Endodermal cell (in vitro differentiated cells): Measurements from ENCODE around the gene KCND3. TPM values are rescaled to one million over a fixed set of nuclear protein-coding genes. Genes with fewer than 3 reads are reported as not detected.

Experiments
- DNase-seq: peaks from one replicate; pipeline ENCODE4 v3.0.0-alpha.2; 2017
- H3K27ac ChIP-seq: 2 replicates; pipeline ENCODE4 v1.5.1; 2013; ENCODE audit warnings: mild to moderate bottlenecking, low read depth, low read length, moderate library complexity
- H3K27me3 ChIP-seq: 2 replicates; pipeline ENCODE4 v1.6.1; 2013; ENCODE audit warnings: mild to moderate bottlenecking, low read length, moderate library complexity; ENCODE audit not compliant: insufficient read depth, control insufficient read depth, poor library complexity, severe bottlenecking
- H3K36me3 ChIP-seq: 2 replicates; pipeline ENCODE4 v1.7.0; 2013; ENCODE audit warnings: mild to moderate bottlenecking, low read length, moderate library complexity; ENCODE audit not compliant: control insufficient read depth, insufficient read depth
- H3K4me1 ChIP-seq: one replicate; pipeline ENCODE4 v1.7.0; 2013; ENCODE audit warnings: low read length; ENCODE audit not compliant: control insufficient read depth, insufficient read depth
- H3K4me3 ChIP-seq: 2 replicates; pipeline ENCODE4 v1.5.1; 2013; ENCODE audit warnings: mild to moderate bottlenecking, low read length, moderate library complexity
- H3K9ac ChIP-seq: 2 replicates; pipeline ENCODE4 v1.6.1; 2013; ENCODE audit warnings: mild to moderate bottlenecking, low read length, moderate library complexity; ENCODE audit not compliant: poor library complexity, severe bottlenecking; ENCODE audit errors: extremely low read depth
- H3K9me3 ChIP-seq: 2 replicates; pipeline ENCODE4 v1.6.1; 2013; ENCODE audit warnings: mild to moderate bottlenecking, low read length, moderate library complexity; ENCODE audit not compliant: control insufficient read depth
- H3K27ac Mint-ChIP-seq: 2 replicates; pipeline ENCODE4 v1.8.0; 2020; ENCODE audit warnings: mixed read lengths
- H3K27me3 Mint-ChIP-seq: 2 replicates; pipeline ENCODE4 v1.8.0; 2021; ENCODE audit warnings: mild to moderate bottlenecking, mixed read lengths; ENCODE audit not compliant: insufficient read depth
- H3K36me3 Mint-ChIP-seq: 2 replicates; pipeline ENCODE4 v1.8.0; 2020; ENCODE audit warnings: low read depth, mixed read lengths
- H3K4me1 Mint-ChIP-seq: 2 replicates; pipeline ENCODE4 v1.8.0; 2020; ENCODE audit warnings: mixed read lengths
- H3K4me3 Mint-ChIP-seq: 2 replicates; pipeline ENCODE4 v1.8.0; 2020; ENCODE audit warnings: mild to moderate bottlenecking, moderate library complexity, mixed read lengths
- H3K9me3 Mint-ChIP-seq: 2 replicates; pipeline ENCODE4 v1.8.0; 2020; ENCODE audit warnings: mild to moderate bottlenecking, mixed read lengths
- WGBS, 2 experiments: methylation state at CpG; one replicate each; pipeline versions ENCODE4 v1.1.5 to v1.1.7; 2013; ENCODE audit warnings: missing lambda C conversion rate in 2 of 2, mixed read lengths in 1 of 2; ENCODE audit not compliant: insufficient coverage in 1 of 2, insufficient read length in 1 of 2; 5-methylcytosine and 5-hydroxymethylcytosine counted together
- total RNA-seq, 2 donors: library from RNA; stranded (reverse); fragmentation: NEBNext Ultra II Directional in 1 of 2; extraction: Animal tissue kit (Norgen Biotek cat#: 25700) in 1 of 2; gene quantifications; 2 replicates in 1 of 2; 3 replicates in 1 of 2; pipeline ENCODE4 v1.2.1, GENCODE V29; 2021
- TF ChIP-seq, protein P1 (sequence below): fragments of 200-600 bp; sonication (generic); conservative IDR thresholded peaks from 2 replicates; pipeline ENCODE4 v1.5.0; 2021; ENCODE audit warnings: antibody characterized with exemption, mild to moderate bottlenecking

Gene KCND3
- total RNA-seq, 2 donors from 2014 or later = 0.13 TPM; not detected in 1

DNA sequence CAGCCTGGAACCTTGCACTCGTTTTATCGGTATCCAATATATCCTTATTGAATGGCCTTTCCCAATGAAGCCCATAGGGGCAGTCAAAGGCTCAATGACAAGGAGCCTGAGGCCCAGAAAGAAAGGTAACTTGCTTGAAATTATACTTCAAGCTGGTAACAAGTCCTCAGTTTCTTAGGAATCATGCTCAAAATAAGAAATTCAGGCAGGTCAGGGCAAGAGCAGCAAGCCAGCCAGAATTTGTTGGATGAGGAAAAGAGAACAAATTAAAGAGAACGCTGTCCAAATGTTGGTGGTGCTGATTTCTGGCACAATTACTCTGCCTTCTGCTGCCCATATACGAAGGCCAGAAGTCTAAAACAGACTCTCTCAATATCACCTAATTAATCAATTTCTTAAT lies 156.1 kb downstream of the KCND3 start:
- H3K27me3 ChIP-seq = peaks cover 17% of the 10 kb centered on the region
- H3K27ac ChIP-seq = no peak overlapping the region
- 87 to 100% methylated on average over 1 to 4 of the region's 4 CpGs for WGBS, 2 experiments
- Mint-ChIP-seq H3K27me3 (peaks cover 22% of the 10 kb centered on the region), H3K4me1 (no peaks in the 10 kb centered on the region), H3K27ac (no peak overlapping the region), H3K9me3 (no peaks in the 10 kb centered on the region), H3K4me3 (no peak overlapping the region), H3K36me3 (no peaks in the 10 kb centered on the region)
- H3K9me3 ChIP-seq = no peaks in the 10 kb centered on the region
- TF ChIP-seq, protein P1, sequence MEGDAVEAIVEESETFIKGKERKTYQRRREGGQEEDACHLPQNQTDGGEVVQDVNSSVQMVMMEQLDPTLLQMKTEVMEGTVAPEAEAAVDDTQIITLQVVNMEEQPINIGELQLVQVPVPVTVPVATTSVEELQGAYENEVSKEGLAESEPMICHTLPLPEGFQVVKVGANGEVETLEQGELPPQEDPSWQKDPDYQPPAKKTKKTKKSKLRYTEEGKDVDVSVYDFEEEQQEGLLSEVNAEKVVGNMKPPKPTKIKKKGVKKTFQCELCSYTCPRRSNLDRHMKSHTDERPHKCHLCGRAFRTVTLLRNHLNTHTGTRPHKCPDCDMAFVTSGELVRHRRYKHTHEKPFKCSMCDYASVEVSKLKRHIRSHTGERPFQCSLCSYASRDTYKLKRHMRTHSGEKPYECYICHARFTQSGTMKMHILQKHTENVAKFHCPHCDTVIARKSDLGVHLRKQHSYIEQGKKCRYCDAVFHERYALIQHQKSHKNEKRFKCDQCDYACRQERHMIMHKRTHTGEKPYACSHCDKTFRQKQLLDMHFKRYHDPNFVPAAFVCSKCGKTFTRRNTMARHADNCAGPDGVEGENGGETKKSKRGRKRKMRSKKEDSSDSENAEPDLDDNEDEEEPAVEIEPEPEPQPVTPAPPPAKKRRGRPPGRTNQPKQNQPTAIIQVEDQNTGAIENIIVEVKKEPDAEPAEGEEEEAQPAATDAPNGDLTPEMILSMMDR = peak; percentile 56
- no peak overlapping the region for H3K4me3 ChIP-seq
- peak; percentile 66 for DNase-seq
- no peaks in the 10 kb centered on the region for H3K36me3 ChIP-seq
- H3K9ac ChIP-seq = no peak overlapping the region
- no peaks in the 10 kb centered on the region for H3K4me1 ChIP-seq

DNA sequence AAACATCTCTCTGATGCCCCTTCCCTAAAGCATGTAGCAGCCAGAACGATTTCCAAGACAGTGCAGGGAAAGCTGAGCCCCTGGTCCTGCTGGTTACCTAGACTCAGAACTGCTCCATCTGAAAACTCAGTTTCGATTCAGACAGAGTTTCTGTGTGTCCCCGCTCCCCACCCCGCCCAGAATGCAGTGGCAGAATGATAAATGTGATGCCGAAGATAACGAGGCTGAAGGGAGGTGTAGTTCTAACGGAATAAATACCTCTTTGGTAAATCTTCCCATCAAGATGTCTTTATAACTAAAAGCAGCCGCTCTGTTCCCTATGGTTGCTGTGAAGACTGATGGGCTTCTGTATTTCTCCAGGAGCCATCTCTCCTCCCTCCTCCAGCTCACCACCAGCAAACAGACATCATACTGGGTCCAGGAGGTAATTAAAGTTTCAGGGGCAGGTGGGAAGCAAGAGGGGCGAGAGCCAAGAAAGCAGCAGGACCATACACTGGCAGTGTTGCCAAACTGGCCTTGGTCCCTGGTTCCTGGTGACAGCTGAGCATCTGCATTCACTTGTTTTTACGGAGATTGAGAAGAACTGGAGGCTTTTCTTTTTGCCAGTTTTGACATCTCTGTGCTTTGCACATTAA lies 156.8 kb downstream of the KCND3 start:
- H3K9me3 ChIP-seq = no peaks in the 10 kb centered on the region
- peaks cover 17% of the 10 kb centered on the region for H3K27me3 ChIP-seq
- H3K4me1 ChIP-seq = no peaks in the 10 kb centered on the region
- H3K27me3 Mint-ChIP-seq = peaks cover 22% of the 10 kb centered on the region
- H3K27ac ChIP-seq = no peak overlapping the region
- no peaks in the 10 kb centered on the region for H3K36me3 ChIP-seq
- H3K4me1 Mint-ChIP-seq = no peaks in the 10 kb centered on the region
- no peak overlapping the region for H3K4me3 ChIP-seq
- TF ChIP-seq, protein P1 = no peak
- no peak overlapping the region for H3K27ac Mint-ChIP-seq
- H3K9me3 Mint-ChIP-seq = no peaks in the 10 kb centered on the region
- no peak for DNase-seq
- 85 to 86% methylated on average over 8 to 10 of the region's 10 CpGs for WGBS, 2 experiments
- no peaks in the 10 kb centered on the region for H3K36me3 Mint-ChIP-seq
- no peak overlapping the region for H3K9ac ChIP-seq
- H3K4me3 Mint-ChIP-seq = no peak overlapping the region

DNA sequence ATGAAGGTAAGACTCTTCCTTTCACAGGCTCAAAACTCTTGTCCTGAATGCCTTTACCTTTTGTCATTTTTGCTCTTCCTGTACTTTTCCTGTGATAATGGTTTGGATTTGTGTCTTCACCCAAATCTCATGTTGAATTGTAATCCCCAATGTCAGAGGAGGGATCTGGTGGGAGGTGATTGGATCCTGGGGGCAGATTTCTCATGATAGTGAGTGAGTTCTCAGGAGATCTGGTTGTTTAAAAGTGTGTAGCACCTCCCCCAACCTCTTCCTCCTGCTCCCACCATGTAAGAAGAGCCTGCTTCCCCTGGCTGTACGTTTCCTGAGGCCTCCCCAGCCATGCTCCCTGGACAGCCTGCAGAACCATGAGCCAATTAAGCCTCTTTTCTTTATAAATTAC lies 158.3 kb downstream of the KCND3 start:
- peaks cover 19% of the 10 kb centered on the region for H3K27me3 ChIP-seq
- no peak overlapping the region for H3K27ac ChIP-seq
- Mint-ChIP-seq H3K4me3 (no peak overlapping the region), H3K4me1 (no peaks in the 10 kb centered on the region), H3K9me3 (no peaks in the 10 kb centered on the region), H3K27me3 (peaks cover 20% of the 10 kb centered on the region), H3K27ac (no peak overlapping the region), H3K36me3 (no peaks in the 10 kb centered on the region)
- TF ChIP-seq, protein P1 = no peak
- no peaks in the 10 kb centered on the region for H3K9me3 ChIP-seq
- no peaks in the 10 kb centered on the region for H3K36me3 ChIP-seq
- WGBS, 2 experiments = 91% methylated on average over 1 of the region's 1 CpG; no CpG with 5 or more reads in 1 of the 2 experiments
- DNase-seq = no peak
- no peaks in the 10 kb centered on the region for H3K4me1 ChIP-seq
- no peak overlapping the region for H3K4me3 ChIP-seq
- H3K9ac ChIP-seq = no peak overlapping the region
